Hepatocyte (in vitro differentiated cells): ENCODE results near the gene LCE1C.

Source experiments
- CTCF ChIP-seq: fragments of 200-600 bp; sonication (generic); IDR thresholded peaks from 2 replicates; pipeline ENCODE4 v1.5.1; 2016; ENCODE audit warnings: antibody characterized with exemption, mild to moderate bottlenecking; ENCODE audit not compliant: poor library complexity
- EZH2 ChIP-seq: fragments of 200-600 bp; sonication (generic); IDR thresholded peaks from 2 replicates; pipeline ENCODE4 v1.6.1; 2016; ENCODE audit warnings: antibody characterized with exemption, mild to moderate bottlenecking, borderline replicate concordance
- EZH2phosphoT487 ChIP-seq: fragments of 200-600 bp; sonication (generic); IDR thresholded peaks from one replicate; pipeline ENCODE4 v1.6.1; 2018; ENCODE audit warnings: antibody characterized with exemption, mild to moderate bottlenecking, low read depth, moderate library complexity; ENCODE audit not compliant: unreplicated experiment, severe bottlenecking

GRCh38 chr1:152842556-152842955 lies 36.1 kb upstream of the LCE1C start, which contains the start of gene LCE6A:
- TF ChIP-seq CTCF (no peak), EZH2 (no peak), EZH2phosphoT487 (no peak)
